ENCODE results near the gene ERMARD. TPM values are rescaled to one million over a fixed set of nuclear protein-coding genes. Genes with fewer than 3 reads are reported as not detected.

The ERMARD gene
- total RNA-seq, 1 experiment from 2014 or later: 22.0 TPM

- no TSS peak for BruUV-seq (replicated peaks)
- Mint-ChIP-seq H3K9me3 (ENCODE audit: low read depth, unreplicated experiment) (no peaks in the 10 kb centered on the region), H3K27ac (ENCODE audit: unreplicated experiment) (no peak overlapping the region), H3K4me3 (ENCODE audit: low read depth, unreplicated experiment) (no peak overlapping the region), H3K4me1 (ENCODE audit: low read depth, unreplicated experiment) (no peaks in the 10 kb centered on the region), H3K36me3 (ENCODE audit: insufficient read depth, unreplicated experiment) (no peaks in the 10 kb centered on the region), H3K27me3 (ENCODE audit: unreplicated experiment) (peaks cover 50% of the 10 kb centered on the region)
- CTCF ChIA-PET: no interaction called here
- intact Hi-C loops (cut with micrococcal nuclease; ENCODE audit: unreplicated experiment): no loop called here
- DNase-seq: no peak
- TF ChIP-seq, protein P1, sequence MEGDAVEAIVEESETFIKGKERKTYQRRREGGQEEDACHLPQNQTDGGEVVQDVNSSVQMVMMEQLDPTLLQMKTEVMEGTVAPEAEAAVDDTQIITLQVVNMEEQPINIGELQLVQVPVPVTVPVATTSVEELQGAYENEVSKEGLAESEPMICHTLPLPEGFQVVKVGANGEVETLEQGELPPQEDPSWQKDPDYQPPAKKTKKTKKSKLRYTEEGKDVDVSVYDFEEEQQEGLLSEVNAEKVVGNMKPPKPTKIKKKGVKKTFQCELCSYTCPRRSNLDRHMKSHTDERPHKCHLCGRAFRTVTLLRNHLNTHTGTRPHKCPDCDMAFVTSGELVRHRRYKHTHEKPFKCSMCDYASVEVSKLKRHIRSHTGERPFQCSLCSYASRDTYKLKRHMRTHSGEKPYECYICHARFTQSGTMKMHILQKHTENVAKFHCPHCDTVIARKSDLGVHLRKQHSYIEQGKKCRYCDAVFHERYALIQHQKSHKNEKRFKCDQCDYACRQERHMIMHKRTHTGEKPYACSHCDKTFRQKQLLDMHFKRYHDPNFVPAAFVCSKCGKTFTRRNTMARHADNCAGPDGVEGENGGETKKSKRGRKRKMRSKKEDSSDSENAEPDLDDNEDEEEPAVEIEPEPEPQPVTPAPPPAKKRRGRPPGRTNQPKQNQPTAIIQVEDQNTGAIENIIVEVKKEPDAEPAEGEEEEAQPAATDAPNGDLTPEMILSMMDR (IDR thresholded peaks at IDR 0.05; ENCODE audit: unreplicated experiment): no peak
These were observed 56.5 kb downstream of the ERMARD start for GRCh38 chr6:169807699-169808607.

DNA sequence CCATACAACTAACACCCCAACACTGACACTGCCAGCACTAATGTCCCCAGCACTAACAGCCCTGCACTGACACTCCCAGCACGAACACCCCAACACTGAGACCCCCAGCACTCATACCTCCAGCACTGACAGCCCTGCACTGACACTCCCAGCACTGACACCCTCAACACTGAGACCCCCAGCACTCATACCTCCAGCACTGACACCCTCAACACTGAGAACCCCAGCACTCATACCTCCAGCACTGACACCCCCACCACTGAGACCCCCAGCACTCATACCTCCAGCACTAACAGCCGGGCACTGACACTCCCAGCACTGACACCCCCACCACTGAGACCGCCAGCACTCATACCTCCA lies 57.2 kb downstream of the ERMARD start:
- TF ChIP-seq, protein P1 (IDR thresholded peaks at IDR 0.05; ENCODE audit: unreplicated experiment): no peak
- Mint-ChIP-seq H3K4me3 (ENCODE audit: low read depth, unreplicated experiment) (no peak overlapping the region), H3K4me1 (ENCODE audit: low read depth, unreplicated experiment) (no peaks in the 10 kb centered on the region), H3K27ac (ENCODE audit: unreplicated experiment) (no peak overlapping the region), H3K9me3 (ENCODE audit: low read depth, unreplicated experiment) (no peaks in the 10 kb centered on the region), H3K27me3 (ENCODE audit: unreplicated experiment) (peaks cover 44% of the 10 kb centered on the region), H3K36me3 (ENCODE audit: insufficient read depth, unreplicated experiment) (no peaks in the 10 kb centered on the region)
- intact Hi-C loops (cut with micrococcal nuclease; ENCODE audit: unreplicated experiment): no loop called here
- BruUV-seq (replicated peaks): no TSS peak
- CTCF ChIA-PET: no interaction called here
- no peak for DNase-seq

DNA sequence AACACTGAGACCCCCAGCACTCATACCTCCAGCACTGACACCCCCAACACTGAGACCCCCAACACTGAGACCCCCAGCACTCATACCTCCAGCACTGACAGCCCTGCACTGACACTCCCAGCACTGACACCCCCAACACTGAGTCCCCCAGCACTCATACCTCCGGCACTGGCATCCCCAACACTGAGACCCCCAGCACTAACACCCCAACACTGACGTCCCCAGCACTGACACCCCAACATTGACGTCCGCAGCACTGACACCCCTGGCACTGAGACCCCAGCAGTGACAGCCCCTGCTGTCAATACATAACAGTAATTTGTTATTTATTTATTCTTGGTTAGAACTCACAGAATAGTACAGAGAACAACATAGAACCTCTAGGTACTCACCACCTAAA lies 58.0 kb downstream of the ERMARD start:
- TF ChIP-seq, protein P1 (IDR thresholded peaks at IDR 0.05; ENCODE audit: unreplicated experiment): no peak
- peaks cover 36% of the 10 kb centered on the region for H3K27me3 Mint-ChIP-seq (ENCODE audit: unreplicated experiment)
- no peak overlapping the region for H3K4me3 Mint-ChIP-seq (ENCODE audit: low read depth, unreplicated experiment)
- BruUV-seq (replicated peaks): no TSS peak
- intact Hi-C loops (cut with micrococcal nuclease; ENCODE audit: unreplicated experiment): no loop called here
- H3K9me3 Mint-ChIP-seq (ENCODE audit: low read depth, unreplicated experiment): no peaks in the 10 kb centered on the region
- H3K27ac Mint-ChIP-seq (ENCODE audit: unreplicated experiment): no peak overlapping the region
- no peak for DNase-seq
- no peaks in the 10 kb centered on the region for H3K36me3 Mint-ChIP-seq (ENCODE audit: insufficient read depth, unreplicated experiment)
- no peaks in the 10 kb centered on the region for H3K4me1 Mint-ChIP-seq (ENCODE audit: low read depth, unreplicated experiment)
- CTCF ChIA-PET: no interaction called here

- no TSS peak for BruUV-seq (replicated peaks)
- H3K27me3 Mint-ChIP-seq (ENCODE audit: unreplicated experiment): peaks cover 31% of the 10 kb centered on the region
- CTCF ChIA-PET: no interaction called here
- intact Hi-C loops (cut with micrococcal nuclease; ENCODE audit: unreplicated experiment): no loop called here
- no peak overlapping the region for H3K27ac Mint-ChIP-seq (ENCODE audit: unreplicated experiment)
- DNase-seq: peak; percentile 63
- peaks cover 2% of the 10 kb centered on the region for H3K9me3 Mint-ChIP-seq (ENCODE audit: low read depth, unreplicated experiment)
- TF ChIP-seq, protein P1 (IDR thresholded peaks at IDR 0.05; ENCODE audit: unreplicated experiment): no peak
- no peaks in the 10 kb centered on the region for H3K4me1 Mint-ChIP-seq (ENCODE audit: low read depth, unreplicated experiment)
- H3K4me3 Mint-ChIP-seq (ENCODE audit: low read depth, unreplicated experiment): no peak overlapping the region
- no peaks in the 10 kb centered on the region for H3K36me3 Mint-ChIP-seq (ENCODE audit: insufficient read depth, unreplicated experiment)
These were observed 58.9 kb downstream of the ERMARD start for GRCh38 chr6:169810066-169810989.
